HCT116 (cell line): ENCODE results near the gene RHOXF2B. TPM values are rescaled to one million over a fixed set of nuclear protein-coding genes. Genes with fewer than 3 reads are reported as not detected.

Experiments used
- ATAC-seq: fragments of 200-7000 bp; cut with Tn5 transposase; 2 replicates; pipeline ENCODE4 v1.9.1; 2020; ENCODE audit warnings: mild to moderate bottlenecking, moderate library complexity
- BruUV-seq: library from RNA; stranded (reverse); fragments of 400-500 nt; replicated peaks from 2 replicates; lab custom pipeline; 2021; lab: Mats Ljungman, UMichigan
- CTCF ChIA-PET: fragments of 300-600 bp; sonication (Branson Sonifier 250); formaldehyde crosslinking; loops from one replicate; lab custom pipeline; 2021; ENCODE audit warnings: antibody characterized with exemption; lab: Charles Lee
- POLR2A ChIA-PET: fragments of 300-600, 350-600 bp; sonication (Branson Sonifier 250); formaldehyde crosslinking; loops from one replicate; lab custom pipeline; 2021; ENCODE audit warnings: antibody characterized with exemption; lab: Charles Lee
- RAD21 ChIA-PET, 2 experiments: fragments of 300-600 bp; sonication (Branson Sonifier 250); formaldehyde crosslinking; loops; one replicate each; lab custom pipeline; 2023; ENCODE audit warnings: low total read pairs in 2 of 2; ENCODE audit not compliant: uncharacterized antibody in 2 of 2, unreplicated experiment in 2 of 2, low non-redundant PET in 1 of 2; lab: Charles Lee
- DNase-seq: peaks from one replicate; pipeline ENCODE4 v3.0.0-alpha.2; 2010; ENCODE audit warnings: low read depth, low spot score
- H2AFZ ChIP-seq: fragments of 200-600 bp; shearing (Covaris generic), sonication (generic); 2 replicates; pipeline ENCODE4 v1.6.1; 2017; ENCODE audit warnings: low read depth, mixed run types, mixed read lengths, antibody characterized with exemption, low read length; ENCODE audit not compliant: poor library complexity, severe bottlenecking
- H3K27ac ChIP-seq: 2 replicates; pipeline ENCODE4 v1.5.1; 2012; ENCODE audit warnings: low read depth, low read length
- H3K27me3 ChIP-seq: fragments of 200-600 bp; sonication (generic); 2 replicates; pipeline ENCODE4 v1.6.1; 2016; ENCODE audit warnings: mixed run types, low read length, mixed read lengths; ENCODE audit not compliant: insufficient read depth
- H3K36me3 ChIP-seq, 2 experiments: fragments of 200-500 bp in 1 of 2; fragments of 200-600 bp in 1 of 2; sonication (Bioruptor generic) in 1 of 2; sonication (generic) in 1 of 2; 2 replicates each; pipeline versions ENCODE4 v1.5.1 to v1.6.1; 2014 to 2016; ENCODE audit warnings: low read length in 2 of 2, inconsistent platforms in 1 of 2, mixed read lengths in 1 of 2, mixed run types in 1 of 2; ENCODE audit not compliant: insufficient read depth in 2 of 2, control insufficient read depth in 1 of 2
- H3K4me1 ChIP-seq, 2 experiments: fragments of 200-600 bp in 1 of 2; sonication (generic) in 1 of 2; 2 replicates each; pipeline versions ENCODE4 v1.5.1 to v1.6.1; 2012 to 2017; ENCODE audit warnings: low read length in 2 of 2, inconsistent platforms in 1 of 2, mild to moderate bottlenecking in 1 of 2, mixed read lengths in 1 of 2, mixed run types in 1 of 2, moderate library complexity in 1 of 2; ENCODE audit not compliant: insufficient read depth in 2 of 2, control insufficient read depth in 1 of 2
- H3K4me2 ChIP-seq: fragments of 200-600 bp; sonication (generic); 2 replicates; pipeline ENCODE4 v1.6.1; 2017; ENCODE audit warnings: mixed run types, low read length, mixed read lengths
- H3K4me3 ChIP-seq, 2 experiments: fragments of 200-600 bp in 1 of 2; sonication (generic) in 1 of 2; replicated peaks in 1 of 2; 2 replicates each; pipeline ENCODE4 v1.5.1; 2011 to 2016; ENCODE audit warnings: low read length in 2 of 2, control low read depth in 1 of 2, low read depth in 1 of 2, mild to moderate bottlenecking in 1 of 2, mixed read lengths in 1 of 2, mixed run types in 1 of 2
- H3K79me2 ChIP-seq: fragments of 200-600 bp; sonication (generic); 2 replicates; pipeline ENCODE4 v1.6.1; 2017; ENCODE audit warnings: mild to moderate bottlenecking, mixed run types, low read length, moderate library complexity, mixed read lengths; ENCODE audit not compliant: insufficient read depth
- H3K9ac ChIP-seq: fragments of 200-600 bp; sonication (generic); 2 replicates; pipeline ENCODE4 v1.6.1; 2016; ENCODE audit warnings: low read length, mixed read lengths
- H3K9me2 ChIP-seq: fragments of 200-600 bp; sonication (generic), shearing (Covaris generic); 2 replicates; pipeline ENCODE4 v1.6.1; 2017; ENCODE audit warnings: mixed run types, mild to moderate bottlenecking, moderate library complexity; ENCODE audit not compliant: insufficient read depth
- H3K9me3 ChIP-seq, 2 experiments: fragments of 200-500 bp in 1 of 2; fragments of 200-600 bp in 1 of 2; sonication (Bioruptor generic) in 1 of 2; sonication (generic) in 1 of 2; 2 replicates each; pipeline ENCODE4 v1.6.1; 2014 to 2017; ENCODE audit warnings: low read length in 2 of 2, mixed read lengths in 2 of 2, inconsistent platforms in 1 of 2, low read depth in 1 of 2, mild to moderate bottlenecking in 1 of 2, mixed run types in 1 of 2, moderate library complexity in 1 of 2; ENCODE audit not compliant: control insufficient read depth in 1 of 2, insufficient read depth in 1 of 2
- H4K20me1 ChIP-seq: fragments of 200-600 bp; sonication (generic), shearing (Covaris generic); 2 replicates; pipeline ENCODE4 v1.6.1; 2017; ENCODE audit warnings: mixed run types, mild to moderate bottlenecking, moderate library complexity; ENCODE audit not compliant: insufficient read depth
- ATF3 ChIP-seq: IDR thresholded peaks from 2 replicates; pipeline ENCODE4 v1.6.1; 2012
- CBX3 ChIP-seq: IDR thresholded peaks from 2 replicates; pipeline ENCODE4 v1.6.1; 2012; ENCODE audit warnings: low read depth
- CEBPB ChIP-seq: IDR thresholded peaks from 2 replicates; pipeline ENCODE4 v1.6.1; 2012; ENCODE audit warnings: low read depth
- CTCF ChIP-seq, 3 experiments: fragments of 200-600 bp in 1 of 3; sonication (generic) in 1 of 3; IDR thresholded peaks in 2 of 3; conservative IDR thresholded peaks in 1 of 3; 2 replicates each; pipeline ENCODE4 v1.5.1; 2012 to 2017; ENCODE audit warnings: low read depth in 2 of 3, low read length in 2 of 3, antibody characterized with exemption in 1 of 3, borderline replicate concordance in 1 of 3, control low read depth in 1 of 3, mild to moderate bottlenecking in 1 of 3, mixed read lengths in 1 of 3, mixed run types in 1 of 3, moderate library complexity in 1 of 3; ENCODE audit not compliant: insufficient read depth in 1 of 3
- ELF1 ChIP-seq: IDR thresholded peaks from 2 replicates; pipeline ENCODE4 v1.6.1; 2012; ENCODE audit warnings: low read depth, borderline replicate concordance
- EZH2 ChIP-seq: fragments of 200-600 bp; sonication (generic); IDR thresholded peaks from 2 replicates; pipeline ENCODE4 v1.6.1; 2017; ENCODE audit warnings: antibody characterized with exemption, mixed run types
- EZH2phosphoT487 ChIP-seq: fragments of 200-600 bp; IDR thresholded peaks from 2 replicates; pipeline ENCODE4 v1.6.1; 2018; ENCODE audit warnings: antibody characterized with exemption, borderline replicate concordance
- FOSL1 ChIP-seq: IDR thresholded peaks from 2 replicates; pipeline ENCODE4 v1.6.1; 2012; ENCODE audit warnings: low read depth
- JUND ChIP-seq: IDR thresholded peaks from 2 replicates; pipeline ENCODE4 v1.6.1; 2012
- MAX ChIP-seq: IDR thresholded peaks from 2 replicates; pipeline ENCODE4 v1.6.1; 2012
- POLR2A ChIP-seq: IDR thresholded peaks from 2 replicates; pipeline ENCODE4 v1.7.0; 2011; ENCODE audit warnings: borderline replicate concordance; ENCODE audit not compliant: insufficient read depth, insufficient read length; ENCODE audit errors: extremely low read depth
- POLR2AphosphoS5 ChIP-seq: IDR thresholded peaks from 2 replicates; pipeline ENCODE4 v1.6.1; 2011; ENCODE audit warnings: mild to moderate bottlenecking, low read depth, low read length, moderate library complexity
- RAD21 ChIP-seq: IDR thresholded peaks from 2 replicates; pipeline ENCODE4 v1.6.1; 2012; ENCODE audit warnings: low read depth, mild to moderate bottlenecking
- REST ChIP-seq: IDR thresholded peaks from 2 replicates; pipeline ENCODE4 v1.6.1; 2012; ENCODE audit warnings: low read depth
- SP1 ChIP-seq: IDR thresholded peaks from 2 replicates; pipeline ENCODE4 v1.6.1; 2012; ENCODE audit warnings: low read depth
- SRF ChIP-seq: IDR thresholded peaks from 2 replicates; pipeline ENCODE4 v1.6.1; 2012; ENCODE audit warnings: low read depth
- TCF7L2 ChIP-seq: IDR thresholded peaks from 2 replicates; pipeline ENCODE4 v1.7.0; 2011; ENCODE audit warnings: borderline replicate concordance, inconsistent platforms; ENCODE audit not compliant: insufficient read depth, insufficient read length; ENCODE audit errors: extremely low read depth
- YY1 ChIP-seq: IDR thresholded peaks from 2 replicates; pipeline ENCODE4 v1.6.1; 2011; ENCODE audit warnings: low read length, low read depth, moderate library complexity, mild to moderate bottlenecking; ENCODE audit not compliant: insufficient replicate concordance; ENCODE audit errors: extremely low read depth
- ZBTB33 ChIP-seq: IDR thresholded peaks from 2 replicates; pipeline ENCODE4 v1.6.1; 2011; ENCODE audit warnings: mild to moderate bottlenecking, low read length, moderate library complexity; ENCODE audit not compliant: insufficient replicate concordance; ENCODE audit errors: extremely low read depth
- ZNF274 ChIP-seq: fragments of 200-500 bp; sonication (Bioruptor generic); IDR thresholded peaks from 2 replicates; pipeline ENCODE4 v1.6.1; 2014; ENCODE audit warnings: mild to moderate bottlenecking, low read depth, low read length, inconsistent platforms
- intact Hi-C: fragments of 100-400 bp; cut with micrococcal nuclease; formaldehyde crosslinking; loops from 2 replicates; pipeline ENCODE4 v1.10.0; 2022
- total RNA-seq: library from RNA; stranded (reverse); gene quantifications from one replicate; pipeline ENCODE4 v1.2.1, GENCODE V29; 2021; ENCODE audit not compliant: unreplicated experiment

RHOXF2B gene
- total RNA-seq, 1 experiment from 2014 or later = not detected

- ChIA-PET RAD21 (no interaction called here), CTCF (no interaction called here)
- intact Hi-C loops = no loop called here
- H3K4me2 ChIP-seq = no peak overlapping the region
- no TSS peak for BruUV-seq
- no peaks in the 10 kb centered on the region for H3K9me3 ChIP-seq
- H3K9ac ChIP-seq = no peak overlapping the region
- no peaks in the 10 kb centered on the region for H3K4me1 ChIP-seq
- H3K79me2 ChIP-seq = no peaks in the 10 kb centered on the region
- H3K4me3 ChIP-seq = no peak overlapping the region
- H3K9me2 ChIP-seq = no peaks in the 10 kb centered on the region
- TF ChIP-seq ZNF274 (no peak), SP1 (no peak), CBX3 (no peak), POLR2AphosphoS5 (no peak), SRF (no peak), JUND (no peak), ZBTB33 (no peak), CEBPB (no peak), FOSL1 (no peak), YY1 (no peak), RAD21 (no peak), MAX (no peak), ATF3 (no peak), CTCF (IDR thresholded peaks at IDR 0.05 in 2 of 3, conservative IDR thresholded peaks at IDR 0.05 in 1 of 3; ENCODE audit: borderline replicate concordance in 1 of 3, insufficient read depth in 1 of 3, low read depth in 2 of 3, low read length in 2 of 3) (no peak), TCF7L2 (no peak), REST (no peak), EZH2 (no peak), EZH2phosphoT487 (no peak), POLR2A (no peak), ELF1 (no peak)
- TF ChIP-seq, all 23 proteins: peak for 0
- Histone ChIP-seq H3K27me3 (no peaks in the 10 kb centered on the region), H3K27ac (no peak overlapping the region), H2AFZ (no peak overlapping the region), H4K20me1 (no peaks in the 10 kb centered on the region), H3K36me3 (no peaks in the 10 kb centered on the region)
- ATAC-seq (no peak), DNase-seq (no peak)
- POLR2A ChIA-PET = no interaction called here
Measured at GRCh38 chrX:120022763-120023162, 54.7 kb downstream of the RHOXF2B start.
